Measurements from ENCODE around the gene PTPMT1. TPM values are rescaled to one million over a fixed set of nuclear protein-coding genes. Genes with fewer than 3 reads are reported as not detected.

The PTPMT1 gene
- total RNA-seq, 1 donor from 2014 or later: 34.9 TPM

GRCh38 chr11:47609675-47610074 lies 44.3 kb downstream of the PTPMT1 start:
- Mint-ChIP-seq H3K27ac (ENCODE audit: unreplicated experiment) (no peak overlapping the region), H3K27me3 (ENCODE audit: unreplicated experiment) (peaks cover 2% of the 10 kb centered on the region), H3K36me3 (ENCODE audit: low read depth, unreplicated experiment) (no peaks in the 10 kb centered on the region), H3K4me1 (ENCODE audit: unreplicated experiment) (peaks cover 6% of the 10 kb centered on the region), H3K9me3 (ENCODE audit: unreplicated experiment) (no peaks in the 10 kb centered on the region), H3K4me3 (ENCODE audit: unreplicated experiment) (no peak overlapping the region)
- no peak for DNase-seq (ENCODE audit: low spot score)
- no peak for TF ChIP-seq CTCF (IDR thresholded peaks at IDR 0.05; ENCODE audit: unreplicated experiment)

GRCh38 chr11:47611348-47611794 lies 46.0 kb downstream of the PTPMT1 start:
- no peaks in the 10 kb centered on the region for H3K9me3 Mint-ChIP-seq (ENCODE audit: unreplicated experiment)
- peaks cover 2% of the 10 kb centered on the region for H3K27me3 Mint-ChIP-seq (ENCODE audit: unreplicated experiment)
- peaks cover 6% of the 10 kb centered on the region for H3K4me1 Mint-ChIP-seq (ENCODE audit: unreplicated experiment)
- no peak overlapping the region for H3K27ac Mint-ChIP-seq (ENCODE audit: unreplicated experiment)
- no peak for DNase-seq (ENCODE audit: low spot score)
- H3K4me3 Mint-ChIP-seq (ENCODE audit: unreplicated experiment): no peak overlapping the region
- H3K36me3 Mint-ChIP-seq (ENCODE audit: low read depth, unreplicated experiment): no peaks in the 10 kb centered on the region
- TF ChIP-seq CTCF (IDR thresholded peaks at IDR 0.05; ENCODE audit: unreplicated experiment): no peak

- Mint-ChIP-seq H3K36me3 (ENCODE audit: low read depth, unreplicated experiment) (no peaks in the 10 kb centered on the region), H3K9me3 (ENCODE audit: unreplicated experiment) (no peaks in the 10 kb centered on the region), H3K4me1 (ENCODE audit: unreplicated experiment) (peaks cover 6% of the 10 kb centered on the region), H3K27me3 (ENCODE audit: unreplicated experiment) (no peaks in the 10 kb centered on the region), H3K27ac (ENCODE audit: unreplicated experiment) (no peak overlapping the region), H3K4me3 (ENCODE audit: unreplicated experiment) (no peak overlapping the region)
- DNase-seq (ENCODE audit: low spot score): no peak
- TF ChIP-seq CTCF (IDR thresholded peaks at IDR 0.05; ENCODE audit: unreplicated experiment): no peak
These were observed 49.9 kb downstream of the PTPMT1 start for GRCh38 chr11:47615249-47615648.

- H3K27ac Mint-ChIP-seq (ENCODE audit: unreplicated experiment): no peak overlapping the region
- no peaks in the 10 kb centered on the region for H3K4me1 Mint-ChIP-seq (ENCODE audit: unreplicated experiment)
- no peaks in the 10 kb centered on the region for H3K27me3 Mint-ChIP-seq (ENCODE audit: unreplicated experiment)
- peak; percentile 67 for DNase-seq (ENCODE audit: low spot score)
- no peaks in the 10 kb centered on the region for H3K9me3 Mint-ChIP-seq (ENCODE audit: unreplicated experiment)
- peaks cover under 1% of the 10 kb centered on the region for H3K36me3 Mint-ChIP-seq (ENCODE audit: low read depth, unreplicated experiment)
- peak; percentile 48 for TF ChIP-seq CTCF (IDR thresholded peaks at IDR 0.05; ENCODE audit: unreplicated experiment)
- no peak overlapping the region for H3K4me3 Mint-ChIP-seq (ENCODE audit: unreplicated experiment)
These were observed 51.5 kb downstream of the PTPMT1 start for GRCh38 chr11:47616726-47617416.

- Mint-ChIP-seq H3K9me3 (ENCODE audit: unreplicated experiment) (no peaks in the 10 kb centered on the region), H3K4me1 (ENCODE audit: unreplicated experiment) (no peaks in the 10 kb centered on the region), H3K27me3 (ENCODE audit: unreplicated experiment) (no peaks in the 10 kb centered on the region), H3K4me3 (ENCODE audit: unreplicated experiment) (no peak overlapping the region), H3K36me3 (ENCODE audit: low read depth, unreplicated experiment) (peaks cover 4% of the 10 kb centered on the region), H3K27ac (ENCODE audit: unreplicated experiment) (no peak overlapping the region)
- no peak for DNase-seq (ENCODE audit: low spot score)
- TF ChIP-seq CTCF (IDR thresholded peaks at IDR 0.05; ENCODE audit: unreplicated experiment): no peak
These were observed 52.0 kb downstream of the PTPMT1 start for GRCh38 chr11:47617417-47617809.
